Measurements from ENCODE around the gene MAPT.

DNA sequence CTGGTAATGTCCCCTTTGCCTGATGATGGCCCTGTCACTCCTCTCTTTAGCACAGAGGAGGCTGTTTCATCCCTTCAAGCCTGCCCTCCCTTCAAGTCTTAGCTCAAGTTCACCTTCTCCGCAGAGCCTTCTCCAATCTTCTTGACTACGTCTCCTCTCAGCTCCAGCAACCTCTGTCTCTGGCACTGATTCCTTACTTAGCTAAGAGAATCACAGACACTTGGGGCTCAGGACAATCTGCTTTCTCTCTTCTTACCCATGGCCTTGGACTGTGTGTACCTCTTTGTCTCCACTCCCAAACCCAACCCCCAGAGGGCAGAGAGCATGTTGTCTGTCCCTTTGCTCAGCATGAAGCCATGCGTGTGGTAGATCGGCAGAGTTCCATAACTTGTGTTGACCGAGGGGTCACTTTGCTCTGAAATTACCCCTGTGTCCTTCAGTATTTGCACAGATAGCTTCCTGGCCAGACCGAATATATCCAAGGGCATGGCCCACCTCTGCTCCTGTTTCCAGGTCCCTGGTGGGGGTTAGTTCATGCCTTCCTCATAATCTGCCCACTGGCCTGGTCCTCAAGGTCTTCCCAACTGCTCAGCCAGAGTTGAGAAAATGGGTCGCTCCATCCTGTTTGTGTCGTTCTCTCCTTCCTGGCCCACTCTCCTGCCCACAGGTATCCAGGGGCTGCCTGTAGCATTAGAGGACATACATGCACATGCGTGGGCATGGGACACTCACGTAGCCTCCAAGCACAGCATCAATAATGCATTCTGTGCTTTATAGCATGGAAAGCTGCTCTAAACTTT, 41.6 kb downstream of the MAPT start:
- TF ChIP-seq, protein P1, sequence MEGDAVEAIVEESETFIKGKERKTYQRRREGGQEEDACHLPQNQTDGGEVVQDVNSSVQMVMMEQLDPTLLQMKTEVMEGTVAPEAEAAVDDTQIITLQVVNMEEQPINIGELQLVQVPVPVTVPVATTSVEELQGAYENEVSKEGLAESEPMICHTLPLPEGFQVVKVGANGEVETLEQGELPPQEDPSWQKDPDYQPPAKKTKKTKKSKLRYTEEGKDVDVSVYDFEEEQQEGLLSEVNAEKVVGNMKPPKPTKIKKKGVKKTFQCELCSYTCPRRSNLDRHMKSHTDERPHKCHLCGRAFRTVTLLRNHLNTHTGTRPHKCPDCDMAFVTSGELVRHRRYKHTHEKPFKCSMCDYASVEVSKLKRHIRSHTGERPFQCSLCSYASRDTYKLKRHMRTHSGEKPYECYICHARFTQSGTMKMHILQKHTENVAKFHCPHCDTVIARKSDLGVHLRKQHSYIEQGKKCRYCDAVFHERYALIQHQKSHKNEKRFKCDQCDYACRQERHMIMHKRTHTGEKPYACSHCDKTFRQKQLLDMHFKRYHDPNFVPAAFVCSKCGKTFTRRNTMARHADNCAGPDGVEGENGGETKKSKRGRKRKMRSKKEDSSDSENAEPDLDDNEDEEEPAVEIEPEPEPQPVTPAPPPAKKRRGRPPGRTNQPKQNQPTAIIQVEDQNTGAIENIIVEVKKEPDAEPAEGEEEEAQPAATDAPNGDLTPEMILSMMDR (conservative IDR thresholded peaks at IDR 0.05; ENCODE audit: low read depth, low read length) = no peak
- TF ChIP-seq RFX5 (IDR thresholded peaks at IDR 0.05; ENCODE audit: low read depth, low read length) (no peak), POLR2A (IDR thresholded peaks at IDR 0.05; ENCODE audit: low read depth, low read length) (no peak), SMC3 (IDR thresholded peaks at IDR 0.05; ENCODE audit: low read depth, low read length) (no peak), RAD21 (IDR thresholded peaks at IDR 0.05; ENCODE audit: low read length) (no peak), MAFK (IDR thresholded peaks at IDR 0.05; ENCODE audit: low read depth, low read length) (no peak), FOS (IDR thresholded peaks at IDR 0.05; ENCODE audit: low read depth, low read length) (no peak), MXI1 (IDR thresholded peaks at IDR 0.05; ENCODE audit: borderline replicate concordance, low read depth, low read length) (no peak), CEBPB (IDR thresholded peaks at IDR 0.05; ENCODE audit: low read depth, low read length) (no peak)
- TF ChIP-seq, protein P2, sequence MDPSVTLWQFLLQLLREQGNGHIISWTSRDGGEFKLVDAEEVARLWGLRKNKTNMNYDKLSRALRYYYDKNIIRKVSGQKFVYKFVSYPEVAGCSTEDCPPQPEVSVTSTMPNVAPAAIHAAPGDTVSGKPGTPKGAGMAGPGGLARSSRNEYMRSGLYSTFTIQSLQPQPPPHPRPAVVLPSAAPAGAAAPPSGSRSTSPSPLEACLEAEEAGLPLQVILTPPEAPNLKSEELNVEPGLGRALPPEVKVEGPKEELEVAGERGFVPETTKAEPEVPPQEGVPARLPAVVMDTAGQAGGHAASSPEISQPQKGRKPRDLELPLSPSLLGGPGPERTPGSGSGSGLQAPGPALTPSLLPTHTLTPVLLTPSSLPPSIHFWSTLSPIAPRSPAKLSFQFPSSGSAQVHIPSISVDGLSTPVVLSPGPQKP (IDR thresholded peaks at IDR 0.05; ENCODE audit: borderline replicate concordance, low read depth, low read length) = no peak

All from IMR-90 (cell line).